Cardiac fibroblast (primary cell): Measurements from ENCODE around the gene COX19.

Experiments used
- DNase-seq, 2 donors: peaks; one replicate each; pipeline versions ENCODE4 v3.0.0 to v3.0.0-alpha.2; 2010; ENCODE audit warnings: low read depth in 2 of 2
- H3K4me3 ChIP-seq, 2 donors: replicated peaks in 1 of 2; 1 replicate in 1 of 2; 2 replicates in 1 of 2; pipeline ENCODE4 v1.5.1; 2011; ENCODE audit warnings: low read depth in 2 of 2, low read length in 2 of 2, mild to moderate bottlenecking in 2 of 2, moderate library complexity in 1 of 2
- TF ChIP-seq, protein P1 (sequence below): IDR thresholded peaks from one replicate; pipeline ENCODE4 v1.5.1; 2011; ENCODE audit warnings: low read depth, mild to moderate bottlenecking, low read length, inconsistent platforms

COX19 gene

DNA sequence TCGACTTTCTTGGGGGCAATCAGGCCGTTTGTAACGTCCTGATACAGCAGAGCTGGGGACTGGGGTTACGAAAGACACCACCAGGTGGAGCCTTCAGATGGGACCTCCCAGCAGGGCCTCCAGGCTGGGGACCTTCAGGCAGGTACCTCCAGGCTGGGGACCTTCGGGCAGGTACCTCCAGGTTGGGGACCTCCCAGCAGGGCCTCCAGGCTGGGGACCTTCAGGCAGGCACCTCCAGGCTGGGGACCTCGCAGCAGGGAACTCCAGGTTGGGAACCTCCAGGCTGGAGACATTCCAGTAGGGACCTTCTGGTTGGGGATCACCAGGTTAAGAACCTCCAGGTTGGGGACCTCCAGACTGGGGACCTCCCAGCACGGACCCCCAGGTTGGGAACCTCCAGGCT lies 45.5 kb upstream of the COX19 start:
- H3K4me3 ChIP-seq, result no peak overlapping the region
- TF ChIP-seq, protein P1, sequence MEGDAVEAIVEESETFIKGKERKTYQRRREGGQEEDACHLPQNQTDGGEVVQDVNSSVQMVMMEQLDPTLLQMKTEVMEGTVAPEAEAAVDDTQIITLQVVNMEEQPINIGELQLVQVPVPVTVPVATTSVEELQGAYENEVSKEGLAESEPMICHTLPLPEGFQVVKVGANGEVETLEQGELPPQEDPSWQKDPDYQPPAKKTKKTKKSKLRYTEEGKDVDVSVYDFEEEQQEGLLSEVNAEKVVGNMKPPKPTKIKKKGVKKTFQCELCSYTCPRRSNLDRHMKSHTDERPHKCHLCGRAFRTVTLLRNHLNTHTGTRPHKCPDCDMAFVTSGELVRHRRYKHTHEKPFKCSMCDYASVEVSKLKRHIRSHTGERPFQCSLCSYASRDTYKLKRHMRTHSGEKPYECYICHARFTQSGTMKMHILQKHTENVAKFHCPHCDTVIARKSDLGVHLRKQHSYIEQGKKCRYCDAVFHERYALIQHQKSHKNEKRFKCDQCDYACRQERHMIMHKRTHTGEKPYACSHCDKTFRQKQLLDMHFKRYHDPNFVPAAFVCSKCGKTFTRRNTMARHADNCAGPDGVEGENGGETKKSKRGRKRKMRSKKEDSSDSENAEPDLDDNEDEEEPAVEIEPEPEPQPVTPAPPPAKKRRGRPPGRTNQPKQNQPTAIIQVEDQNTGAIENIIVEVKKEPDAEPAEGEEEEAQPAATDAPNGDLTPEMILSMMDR, result no peak
- DNase-seq, result no peak

DNA sequence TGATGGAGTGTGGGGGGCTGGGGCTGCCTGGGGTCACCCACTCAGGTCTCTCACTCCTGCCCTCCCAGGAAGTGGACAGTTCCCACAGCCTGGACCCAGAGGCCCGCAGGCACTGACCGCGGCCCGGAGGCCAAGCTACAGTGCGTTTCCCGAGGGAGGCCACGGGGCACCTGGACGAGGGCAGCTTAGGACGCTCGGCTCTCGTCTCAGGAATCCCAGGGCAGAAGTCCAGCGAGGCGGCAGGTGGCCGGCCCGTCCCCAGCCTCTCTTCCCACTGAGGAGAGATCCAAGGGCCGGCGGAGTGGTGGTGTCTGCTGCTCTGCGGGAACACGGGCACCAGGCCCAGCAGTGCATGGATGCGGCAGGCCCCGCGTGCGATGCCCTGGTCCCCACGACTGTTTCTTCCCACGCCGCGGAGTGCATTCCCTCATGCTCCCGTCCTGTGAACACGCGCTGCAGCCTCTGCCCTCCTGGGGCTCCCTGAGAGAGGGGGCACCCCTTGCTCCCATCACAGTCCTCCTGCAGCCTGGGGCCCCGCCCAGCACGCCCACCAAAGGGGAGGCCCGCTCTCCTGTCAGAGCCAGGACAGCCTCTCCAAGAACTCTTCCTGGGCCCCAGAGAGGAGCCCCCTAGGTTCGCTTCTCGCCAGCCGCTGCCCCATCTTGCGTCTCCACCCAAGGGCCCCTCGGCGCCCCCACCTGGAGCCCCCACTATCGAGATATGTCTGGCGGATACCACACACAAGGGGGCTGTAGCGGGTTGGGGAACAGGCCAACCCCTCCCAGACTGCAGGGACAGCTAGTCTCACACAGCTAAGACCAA lies 44.7 kb upstream of the COX19 start:
- H3K4me3 ChIP-seq, result no peak overlapping the region
- TF ChIP-seq, protein P1, result no peak

DNA sequence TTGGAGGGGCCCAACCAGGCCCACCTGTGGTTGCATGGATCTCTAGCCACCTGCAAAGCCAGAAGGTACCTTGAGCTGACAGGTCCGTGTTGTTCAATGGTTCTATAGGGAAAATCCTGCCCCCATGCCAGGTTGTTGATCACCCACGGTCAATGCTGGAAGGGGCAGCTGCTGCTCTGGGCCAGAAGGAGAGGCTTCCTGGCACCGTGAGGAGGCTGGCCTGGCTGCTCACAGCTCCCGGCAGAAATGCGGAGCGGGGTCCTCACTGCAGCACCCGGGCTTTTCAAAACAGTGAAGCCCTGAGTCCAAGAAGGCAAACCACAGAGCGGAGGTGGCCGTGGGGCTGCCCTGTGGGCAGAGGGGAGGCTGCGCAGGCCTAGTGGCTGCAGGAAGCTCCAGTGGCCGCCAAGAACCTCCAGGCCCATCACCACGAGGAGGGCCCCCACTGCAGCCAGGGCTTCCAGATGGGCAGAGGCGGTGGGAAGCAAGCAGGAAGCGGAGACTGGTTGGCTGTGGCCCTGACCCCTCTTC lies 44.0 kb upstream of the COX19 start:
- H3K4me3 ChIP-seq, result no peak overlapping the region
- DNase-seq, result no peak
- TF ChIP-seq, protein P1, result no peak

More for the DNA sequence above, 44.7 kb upstream of the COX19 start:
- DNase-seq, result no peak

DNA sequence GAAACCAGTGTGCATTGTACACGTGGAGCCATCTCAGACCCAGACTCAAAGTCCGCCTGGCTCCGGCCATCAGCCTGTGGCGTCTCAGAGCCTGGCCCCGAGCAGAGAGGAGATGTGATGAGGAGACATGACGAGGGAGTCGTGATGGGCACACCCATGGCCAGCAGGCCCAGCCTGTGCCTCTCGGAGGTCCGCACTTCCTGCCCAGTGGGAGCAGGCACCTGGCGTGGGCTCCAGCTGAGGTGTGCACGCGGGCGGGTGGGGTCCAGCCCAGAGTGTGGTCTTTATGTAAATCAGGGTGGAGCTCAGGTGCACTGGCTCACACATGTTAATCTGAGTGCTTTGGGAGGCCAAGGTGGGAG lies 43.0 kb upstream of the COX19 start:
- no peak for DNase-seq
- no peak overlapping the region for H3K4me3 ChIP-seq
- TF ChIP-seq, protein P1, result no peak

DNA sequence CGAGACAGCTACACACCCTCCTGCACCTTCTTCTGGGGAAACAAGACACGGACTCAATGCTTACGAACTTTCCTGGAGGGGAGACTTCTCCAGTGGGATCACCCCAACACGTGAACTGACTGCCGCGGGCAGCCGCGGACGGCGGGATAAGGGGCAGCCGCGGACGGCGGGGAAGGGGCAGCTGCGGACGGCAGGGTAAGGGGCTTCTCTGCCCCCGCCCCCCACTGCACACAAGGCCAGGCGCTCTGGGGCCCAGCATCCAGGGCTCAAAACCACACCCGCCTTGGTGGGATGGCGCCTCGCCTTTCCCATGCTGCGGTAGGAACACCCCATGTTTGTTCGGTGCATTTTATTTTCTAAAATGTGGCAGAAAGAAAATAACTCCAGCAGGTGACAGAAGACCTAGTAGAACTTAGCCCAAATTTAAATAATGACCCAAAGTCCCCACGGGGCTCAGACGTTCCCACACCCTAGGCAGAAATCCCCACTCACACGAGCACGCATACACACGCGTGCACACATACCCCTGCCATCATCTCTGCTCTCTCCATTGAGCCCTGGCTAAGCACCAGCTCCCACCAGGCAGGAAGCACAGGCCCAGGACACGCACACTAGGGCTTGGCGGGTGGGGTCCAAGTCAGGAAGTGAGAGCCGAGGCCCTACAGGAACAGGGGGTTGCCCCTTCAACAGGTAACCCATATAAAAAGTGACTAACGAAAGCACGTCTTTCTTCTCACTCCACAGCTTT lies 42.4 kb upstream of the COX19 start:
- no peak for DNase-seq
- H3K4me3 ChIP-seq, result no peak overlapping the region
- TF ChIP-seq, protein P1, result no peak

DNA sequence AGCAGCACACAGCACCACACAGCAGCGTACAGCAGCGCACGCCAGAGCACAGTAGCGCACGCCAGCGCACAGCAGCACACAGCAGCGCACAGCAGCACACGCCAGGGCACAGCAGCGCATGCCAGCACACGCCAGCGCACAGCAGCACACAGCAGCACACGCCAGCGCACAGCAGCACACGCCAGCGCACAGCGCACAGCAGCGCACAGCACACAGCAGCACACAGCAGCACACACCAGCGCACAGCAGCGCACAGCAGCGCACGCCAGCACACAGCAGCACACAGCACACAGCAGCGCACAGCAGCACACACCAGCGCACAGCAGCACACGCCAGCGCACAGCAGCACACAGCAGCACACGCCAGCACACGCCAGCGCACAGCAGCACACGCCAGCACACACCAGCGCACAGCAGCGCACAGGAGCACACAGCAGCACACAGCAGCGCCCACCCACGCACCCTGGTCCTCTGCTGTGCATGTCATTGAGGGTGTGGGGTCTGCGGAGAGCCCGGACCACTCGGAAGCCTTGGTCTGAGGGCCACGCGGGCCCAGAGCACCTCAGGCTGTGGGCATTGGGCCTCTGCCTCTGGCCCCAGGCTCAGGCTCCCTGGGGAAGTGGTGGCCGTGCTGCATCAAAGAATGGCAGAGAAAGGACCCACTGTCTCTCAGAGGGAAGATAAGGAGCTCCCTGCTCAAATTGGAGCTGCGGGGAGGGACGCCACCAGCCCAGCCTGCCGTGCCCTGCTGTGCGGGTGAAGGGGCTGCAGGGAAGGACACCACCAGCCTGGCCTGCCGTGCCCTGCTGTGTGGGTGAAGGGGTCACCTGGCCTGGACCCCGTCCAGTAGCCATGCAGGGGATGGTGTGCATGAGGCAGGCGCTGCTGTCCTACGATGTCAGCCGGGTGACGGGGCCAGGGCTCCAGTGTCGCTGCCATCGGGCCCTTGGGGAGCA lies 41.5 kb upstream of the COX19 start:
- TF ChIP-seq, protein P1, result no peak
- no peak overlapping the region for H3K4me3 ChIP-seq
- no peak for DNase-seq
